A549 (cell line): ENCODE results near the gene C1QL1. TPM values are rescaled to one million over a fixed set of nuclear protein-coding genes. Genes with fewer than 3 reads are reported as not detected.
A peak's percentile ranks its signal among the peaks of the same experiment; 100 is the strongest.

ENCODE experiments used
- ATAC-seq, 2 experiments: fragments of 200-7000 bp in 1 of 2; fragments of >200 bp in 1 of 2; cut with Nextera tagmentation in 1 of 2; cut with Tn5 transposase in 1 of 2; 3 replicates each; pipeline versions ENCODE4 v1.8.0 to v1.9.1; 2018 to 2020; ENCODE audit warnings: mild to moderate bottlenecking in 1 of 2, moderate library complexity in 1 of 2
- CTCF ChIA-PET: fragments of 300-600 bp; sonication (Branson Sonifier 250); formaldehyde crosslinking; extraction: SDS; loops from one replicate; lab custom pipeline; 2021; ENCODE audit warnings: antibody characterized with exemption, inconsistent platforms; lab: Yijun Ruan, JAX
- POLR2A ChIA-PET: fragments of 350-600 bp; formaldehyde crosslinking; extraction: SDS; loops from one replicate; lab custom pipeline; 2021; ENCODE audit warnings: antibody characterized with exemption, inconsistent platforms; lab: Yijun Ruan, JAX
- DNase-seq, 2 experiments: peaks; one replicate each; pipeline versions ENCODE4 v3.0.0 to v3.0.0-alpha.2; 2011 to 2016; ENCODE audit warnings: low read depth in 1 of 2, low spot score in 1 of 2
- FAIRE-seq: peaks from 2 replicates; lab custom pipeline; 2011; peaks lifted over from hg19 to GRCh38; lab: Jason Lieb, UNC
- H3K27ac ChIP-seq, 2 experiments: fragments of >200 bp; sonication (Bioruptor Twin); formaldehyde crosslinking; 3 replicates each; pipeline ENCODE4 v1.5.1; 2016 to 2017
- H3K4me1 ChIP-seq: fragments of >200 bp; sonication (Bioruptor Twin); formaldehyde crosslinking; 3 replicates; pipeline ENCODE4 v1.6.1; 2016
- H3K4me2 ChIP-seq: fragments of >200 bp; sonication (Bioruptor Twin); formaldehyde crosslinking; 3 replicates; pipeline ENCODE4 v1.6.1; 2016
- H3K4me3 ChIP-seq: fragments of >200 bp; sonication (Bioruptor Twin); formaldehyde crosslinking; 3 replicates; pipeline ENCODE4 v1.5.1; 2016
- H3K9me3 ChIP-seq: fragments of >200 bp; sonication (Bioruptor Twin); formaldehyde crosslinking; 3 replicates; pipeline ENCODE4 v1.6.1; 2016
- EHMT2 ChIP-seq: fragments of 200-600 bp; sonication (generic); IDR thresholded peaks from 2 replicates; pipeline ENCODE4 v1.6.1; 2016; ENCODE audit warnings: antibody characterized with exemption, low read depth, mild to moderate bottlenecking, moderate library complexity
- HOXB13 ChIP-seq: fragments of 250-450 bp; sonication (Bioruptor Pico); IDR thresholded peaks from 2 replicates; pipeline ENCODE4 v1.5.0; 2020; ENCODE audit warnings: low read depth, mild to moderate bottlenecking, moderate library complexity
- JUN ChIP-seq, 2 experiments: fragments of >200 bp; sonication (Bioruptor Twin); formaldehyde crosslinking; IDR thresholded peaks; 2 replicates in 1 of 2; 3 replicates in 1 of 2; pipeline ENCODE4 v1.6.1; 2016 to 2017
- NPAS2 ChIP-seq: fragments of 250-450 bp; sonication (Bioruptor Pico); IDR thresholded peaks from 2 replicates; pipeline ENCODE4 v1.8.0; 2022; ENCODE audit warnings: mild to moderate bottlenecking, moderate library complexity, borderline replicate concordance
- POLR2A ChIP-seq: IDR thresholded peaks from 2 replicates; pipeline ENCODE4 v1.6.1; 2012; ENCODE audit warnings: mild to moderate bottlenecking, low read length
- POLR2AphosphoS2 ChIP-seq: conservative IDR thresholded peaks from 2 replicates; pipeline ENCODE4 v1.6.1; 2012; ENCODE audit warnings: low read length, improper control_type of control experiment, inconsistent platforms
- RARB ChIP-seq: fragments of 250-450 bp; sonication (Bioruptor Pico); IDR thresholded peaks from 2 replicates; pipeline ENCODE4 v1.8.0; 2021; ENCODE audit warnings: mild to moderate bottlenecking, moderate library complexity
- RNF2 ChIP-seq: fragments of 200-600 bp; sonication (generic); IDR thresholded peaks from 2 replicates; pipeline ENCODE4 v1.6.1; 2016; ENCODE audit warnings: low read depth, mild to moderate bottlenecking, antibody characterized with exemption, moderate library complexity, borderline replicate concordance
- TFCP2L1 ChIP-seq: fragments of 250-450 bp; sonication (Bioruptor Pico); IDR thresholded peaks from 2 replicates; pipeline ENCODE4 v1.5.0; 2021; ENCODE audit warnings: mild to moderate bottlenecking
- ZFP36 ChIP-seq: fragments of 450-650 bp; IDR thresholded peaks from 2 replicates; pipeline ENCODE4 v1.6.1; 2014; ENCODE audit warnings: borderline replicate concordance; ENCODE audit not compliant: partially characterized antibody
- ZNF302 ChIP-seq: fragments of 250-450 bp; sonication (Bioruptor Pico); IDR thresholded peaks from 2 replicates; pipeline ENCODE4 v1.9.0; 2021; ENCODE audit warnings: inconsistent platforms, mild to moderate bottlenecking, moderate library complexity
- WGBS: methylation state at CpG from one replicate; pipeline ENCODE4 v1.1.6; 2017; ENCODE audit errors: missing lambda C conversion rate; 5-methylcytosine and 5-hydroxymethylcytosine counted together
- polyA minus RNA-seq: library from RNA; depleted of rRNA, polyadenylated mRNA; stranded (reverse); fragments of >200 nt; gene quantifications from 2 replicates; pipeline ENCODE4 v1.2.3, GENCODE V29; 2011; rRNA and poly(A)+ RNA removed
- polyA plus RNA-seq, 4 experiments: library from polyadenylated mRNA; depleted of rRNA in 3 of 4; stranded (reverse); fragments of >200 nt; fragmentation: RNase III in 1 of 4; extraction: RNeasy Plus Mini Kit Qiagen cat#74134 plus additional on column Dnase treatment in 1 of 4; gene quantifications; 2 replicates in 3 of 4; 3 replicates in 1 of 4; pipeline ENCODE4 v1.2.3, GENCODE V29; 2011 to 2017
- TF ChIP-seq, protein P1 (sequence below): fragments of 250-450 bp; sonication (Bioruptor Pico); IDR thresholded peaks from 2 replicates; pipeline ENCODE4 v1.5.0; 2021; ENCODE audit warnings: mild to moderate bottlenecking, moderate library complexity, borderline replicate concordance
- TF ChIP-seq, protein P2 (sequence below): IDR thresholded peaks from 2 replicates; pipeline ENCODE4 v1.6.1; 2012
- TF ChIP-seq, protein P3 (sequence below): IDR thresholded peaks from 2 replicates; pipeline ENCODE4 v1.6.1; 2012; ENCODE audit warnings: low read depth, borderline replicate concordance
- TF ChIP-seq, protein P4 (sequence below): fragments of 200-600 bp; sonication (generic); IDR thresholded peaks from 2 replicates; pipeline ENCODE4 v1.6.1; 2016; ENCODE audit warnings: antibody characterized with exemption, mild to moderate bottlenecking, moderate library complexity
- TF ChIP-seq, protein P5 (sequence below): fragments of >200 bp; sonication (Bioruptor Twin); formaldehyde crosslinking; IDR thresholded peaks from 2 replicates; pipeline ENCODE4 v1.6.1; 2016
- TF ChIP-seq, protein P6 (sequence below): fragments of >200 bp; sonication (Bioruptor Twin); formaldehyde crosslinking; IDR thresholded peaks from 3 replicates; pipeline ENCODE4 v1.6.1; 2016
- TF ChIP-seq, protein P7 (sequence below): fragments of >200 bp; sonication (Bioruptor Twin); formaldehyde crosslinking; IDR thresholded peaks from 3 replicates; pipeline ENCODE4 v1.5.1; 2016
- TF ChIP-seq, protein P8 (sequence below): IDR thresholded peaks from 2 replicates; pipeline ENCODE4 v1.6.1; 2012
- TF ChIP-seq, protein P9 (sequence below): fragments of 450-650 bp; IDR thresholded peaks from 2 replicates; pipeline ENCODE4 v1.6.1; 2014; ENCODE audit warnings: antibody characterized with exemption

C1QL1 gene
- 1.9 and 2.6 TPM in 2 replicates for polyA plus RNA-seq (2011; rRNA removed)
- 17.3 and 27.1 TPM in 2 replicates for polyA plus RNA-seq (2012; cell fraction: cytosol; rRNA removed)
- polyA plus RNA-seq (2012; cell fraction: nucleus; rRNA removed): 11.6 and 18.6 TPM in 2 replicates
- polyA plus RNA-seq (2017; fragmentation: RNase III; extraction: RNeasy Plus Mini Kit Qiagen cat#74134 plus additional on column Dnase treatment): 7.4 to 9.3 TPM (median 8.5 TPM) in 3 replicates
- polyA minus RNA-seq: 2.5 TPM in 2 replicates

DNA sequence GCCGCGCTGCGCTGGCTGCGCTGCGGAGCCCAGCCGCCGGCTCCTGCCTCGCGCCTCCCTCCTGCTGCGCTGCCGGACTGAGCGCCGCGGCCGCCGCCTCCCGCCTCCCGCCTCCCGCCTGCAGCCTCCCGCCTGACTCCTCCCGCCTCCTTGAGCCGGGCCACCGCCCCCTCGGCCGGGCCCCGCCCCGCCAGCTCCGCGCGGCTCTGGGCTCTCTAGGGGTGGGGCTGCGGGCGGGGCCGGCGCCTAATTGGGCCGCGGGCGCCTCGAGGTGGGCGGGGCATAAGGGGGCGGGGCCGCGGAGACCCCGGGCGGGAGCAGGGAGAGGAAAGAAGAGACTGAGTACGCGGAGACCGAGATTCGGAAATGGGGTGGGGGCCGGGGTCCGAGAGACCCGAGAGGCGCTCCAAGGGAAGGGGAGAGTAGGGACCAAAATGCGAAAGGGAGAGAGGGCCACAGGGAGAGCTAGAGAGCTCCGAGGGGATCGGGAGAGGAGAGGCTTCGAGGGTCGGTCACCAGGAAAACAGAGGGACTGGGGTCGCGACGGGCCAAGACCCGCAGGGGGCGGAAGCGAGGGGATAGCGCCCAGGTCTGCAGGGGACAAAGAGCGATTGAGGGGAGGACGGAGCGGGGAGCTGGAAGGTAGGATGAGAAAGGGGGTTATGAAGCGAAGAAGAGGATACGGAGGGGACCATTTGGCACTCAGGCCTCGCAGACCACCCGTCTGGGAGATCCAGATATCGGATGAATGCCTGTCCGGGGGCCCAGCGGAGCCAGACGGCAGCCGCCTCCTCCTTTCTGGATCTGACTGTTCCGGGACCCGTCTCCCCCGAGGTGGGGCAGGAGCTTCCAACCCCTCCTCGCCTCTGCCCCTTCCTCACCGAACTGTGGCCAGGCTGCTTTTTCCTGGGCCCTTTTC is at the start of gene C1QL1:
C1QL1 (minus strand) TSS at position 79 of the 919 bp plus-strand sequence. CDS start 255 bp downstream, outside the sequence.
- 25% methylated on average over 42 of the region's 81 CpGs for WGBS
- ATAC-seq (peak; percentile 76 to 91), DNase-seq (peak; percentile 90 to 96), FAIRE-seq (no peak)
- POLR2A ChIA-PET: interaction anchor here (0.6 to 2.4 kb wide), 9 partner anchors 8 to 69 kb away, joined by 3 to 12 read pairs (median 3); partner anchors contain the start of gene EFTUD2
- H3K4me2 ChIP-seq: peak within 1 kb of the TSS; percentile 100
- CTCF ChIA-PET: interaction anchor here (0.5 to 5.6 kb wide), 16 partner anchors 9 to 167 kb away, joined by 3 to 42 read pairs (median 4); partner anchors contain the start of gene ACBD4
- H3K27ac ChIP-seq: peak within 1 kb of the TSS; percentile 65 to 82
- peak within 1 kb of the TSS; percentile 59 for H3K4me3 ChIP-seq
- H3K9me3 ChIP-seq: no peaks in the 10 kb centered on the region
- TF ChIP-seq RARB (CRISPR knock-in tag) (no peak), JUN (IDR thresholded peaks at IDR 0.05) (peak in 1 of 2 experiments; percentile 62; a peak in 1 of 5 replicates), TFCP2L1 (CRISPR knock-in tag) (no peak), NPAS2 (CRISPR knock-in tag) (no peak), EHMT2 (no peak), POLR2A (peak; percentile 31; the same call in 1 of the 2 replicates), ZFP36 (no peak)
- TF ChIP-seq, protein P1, sequence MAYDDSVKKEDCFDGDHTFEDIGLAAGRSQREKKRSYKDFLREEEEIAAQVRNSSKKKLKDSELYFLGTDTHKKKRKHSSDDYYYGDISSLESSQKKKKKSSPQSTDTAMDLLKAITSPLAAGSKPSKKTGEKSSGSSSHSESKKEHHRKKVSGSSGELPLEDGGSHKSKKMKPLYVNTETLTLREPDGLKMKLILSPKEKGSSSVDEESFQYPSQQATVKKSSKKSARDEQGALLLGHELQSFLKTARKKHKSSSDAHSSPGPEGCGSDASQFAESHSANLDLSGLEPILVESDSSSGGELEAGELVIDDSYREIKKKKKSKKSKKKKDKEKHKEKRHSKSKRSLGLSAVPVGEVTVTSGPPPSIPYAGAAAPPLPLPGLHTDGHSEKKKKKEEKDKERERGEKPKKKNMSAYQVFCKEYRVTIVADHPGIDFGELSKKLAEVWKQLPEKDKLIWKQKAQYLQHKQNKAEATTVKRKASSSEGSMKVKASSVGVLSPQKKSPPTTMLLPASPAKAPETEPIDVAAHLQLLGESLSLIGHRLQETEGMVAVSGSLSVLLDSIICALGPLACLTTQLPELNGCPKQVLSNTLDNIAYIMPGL (CRISPR knock-in tag): no peak
- TF ChIP-seq, protein P2, sequence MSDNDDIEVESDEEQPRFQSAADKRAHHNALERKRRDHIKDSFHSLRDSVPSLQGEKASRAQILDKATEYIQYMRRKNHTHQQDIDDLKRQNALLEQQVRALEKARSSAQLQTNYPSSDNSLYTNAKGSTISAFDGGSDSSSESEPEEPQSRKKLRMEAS: peak; percentile 83
- TF ChIP-seq, protein P3, sequence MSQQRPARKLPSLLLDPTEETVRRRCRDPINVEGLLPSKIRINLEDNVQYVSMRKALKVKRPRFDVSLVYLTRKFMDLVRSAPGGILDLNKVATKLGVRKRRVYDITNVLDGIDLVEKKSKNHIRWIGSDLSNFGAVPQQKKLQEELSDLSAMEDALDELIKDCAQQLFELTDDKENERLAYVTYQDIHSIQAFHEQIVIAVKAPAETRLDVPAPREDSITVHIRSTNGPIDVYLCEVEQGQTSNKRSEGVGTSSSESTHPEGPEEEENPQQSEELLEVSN: peak; percentile 96
- TF ChIP-seq, protein P4, sequence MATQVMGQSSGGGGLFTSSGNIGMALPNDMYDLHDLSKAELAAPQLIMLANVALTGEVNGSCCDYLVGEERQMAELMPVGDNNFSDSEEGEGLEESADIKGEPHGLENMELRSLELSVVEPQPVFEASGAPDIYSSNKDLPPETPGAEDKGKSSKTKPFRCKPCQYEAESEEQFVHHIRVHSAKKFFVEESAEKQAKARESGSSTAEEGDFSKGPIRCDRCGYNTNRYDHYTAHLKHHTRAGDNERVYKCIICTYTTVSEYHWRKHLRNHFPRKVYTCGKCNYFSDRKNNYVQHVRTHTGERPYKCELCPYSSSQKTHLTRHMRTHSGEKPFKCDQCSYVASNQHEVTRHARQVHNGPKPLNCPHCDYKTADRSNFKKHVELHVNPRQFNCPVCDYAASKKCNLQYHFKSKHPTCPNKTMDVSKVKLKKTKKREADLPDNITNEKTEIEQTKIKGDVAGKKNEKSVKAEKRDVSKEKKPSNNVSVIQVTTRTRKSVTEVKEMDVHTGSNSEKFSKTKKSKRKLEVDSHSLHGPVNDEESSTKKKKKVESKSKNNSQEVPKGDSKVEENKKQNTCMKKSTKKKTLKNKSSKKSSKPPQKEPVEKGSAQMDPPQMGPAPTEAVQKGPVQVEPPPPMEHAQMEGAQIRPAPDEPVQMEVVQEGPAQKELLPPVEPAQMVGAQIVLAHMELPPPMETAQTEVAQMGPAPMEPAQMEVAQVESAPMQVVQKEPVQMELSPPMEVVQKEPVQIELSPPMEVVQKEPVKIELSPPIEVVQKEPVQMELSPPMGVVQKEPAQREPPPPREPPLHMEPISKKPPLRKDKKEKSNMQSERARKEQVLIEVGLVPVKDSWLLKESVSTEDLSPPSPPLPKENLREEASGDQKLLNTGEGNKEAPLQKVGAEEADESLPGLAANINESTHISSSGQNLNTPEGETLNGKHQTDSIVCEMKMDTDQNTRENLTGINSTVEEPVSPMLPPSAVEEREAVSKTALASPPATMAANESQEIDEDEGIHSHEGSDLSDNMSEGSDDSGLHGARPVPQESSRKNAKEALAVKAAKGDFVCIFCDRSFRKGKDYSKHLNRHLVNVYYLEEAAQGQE: no peak
- H3K4me1 ChIP-seq: peaks cover 35% of the 10 kb centered on the region

DNA sequence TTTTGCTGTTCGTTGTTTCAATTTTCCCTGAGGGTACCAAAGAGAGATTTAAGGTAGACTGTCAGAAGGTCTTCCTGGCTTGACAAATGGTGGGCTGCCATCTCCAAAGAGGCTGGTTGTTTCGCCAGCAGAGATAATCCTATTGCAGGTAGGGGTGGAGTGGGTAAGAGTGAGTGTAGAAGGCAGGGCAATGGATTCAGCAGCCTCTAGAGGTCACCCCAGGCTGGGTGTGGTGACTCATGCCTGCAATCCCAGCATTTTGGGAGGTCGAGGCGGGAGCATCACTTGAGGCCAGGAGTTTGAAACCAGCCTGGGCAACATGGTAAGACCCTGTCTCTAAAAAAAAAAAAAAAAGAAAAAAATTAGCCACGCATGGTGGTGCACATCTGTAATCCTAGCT is 48.7 kb upstream of the C1QL1 start:
- H3K4me3 ChIP-seq: no peak overlapping the region
- POLR2A ChIA-PET: no interaction called here
- FAIRE-seq (no peak), DNase-seq (peak; percentile 43 to 50), ATAC-seq (peak in 1 of 2 experiments; percentile 37; a peak in 3 of 6 replicates)
- CTCF ChIA-PET: interaction anchor here (0.6 to 66.5 kb wide), 10 partner anchors 9 to 159 kb away, joined by 3 to 1853 read pairs (median 5); partner anchors contain the start of genes ACBD4 and GFAP
- H3K4me1 ChIP-seq: peaks cover 24% of the 10 kb centered on the region
- no peak overlapping the region for H3K4me2 ChIP-seq
- no peak overlapping the region for H3K27ac ChIP-seq
- WGBS: 65% methylated on average over 5 of the region's 5 CpGs
- no peaks in the 10 kb centered on the region for H3K9me3 ChIP-seq
- TF ChIP-seq, protein P5, sequence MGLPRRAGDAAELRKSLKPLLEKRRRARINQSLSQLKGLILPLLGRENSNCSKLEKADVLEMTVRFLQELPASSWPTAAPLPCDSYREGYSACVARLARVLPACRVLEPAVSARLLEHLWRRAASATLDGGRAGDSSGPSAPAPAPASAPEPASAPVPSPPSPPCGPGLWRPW: no peak
- TF ChIP-seq, protein P6, sequence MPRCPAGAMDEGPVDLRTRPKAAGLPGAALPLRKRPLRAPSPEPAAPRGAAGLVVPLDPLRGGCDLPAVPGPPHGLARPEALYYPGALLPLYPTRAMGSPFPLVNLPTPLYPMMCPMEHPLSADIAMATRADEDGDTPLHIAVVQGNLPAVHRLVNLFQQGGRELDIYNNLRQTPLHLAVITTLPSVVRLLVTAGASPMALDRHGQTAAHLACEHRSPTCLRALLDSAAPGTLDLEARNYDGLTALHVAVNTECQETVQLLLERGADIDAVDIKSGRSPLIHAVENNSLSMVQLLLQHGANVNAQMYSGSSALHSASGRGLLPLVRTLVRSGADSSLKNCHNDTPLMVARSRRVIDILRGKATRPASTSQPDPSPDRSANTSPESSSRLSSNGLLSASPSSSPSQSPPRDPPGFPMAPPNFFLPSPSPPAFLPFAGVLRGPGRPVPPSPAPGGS: no peak
- TF ChIP-seq, protein P7, sequence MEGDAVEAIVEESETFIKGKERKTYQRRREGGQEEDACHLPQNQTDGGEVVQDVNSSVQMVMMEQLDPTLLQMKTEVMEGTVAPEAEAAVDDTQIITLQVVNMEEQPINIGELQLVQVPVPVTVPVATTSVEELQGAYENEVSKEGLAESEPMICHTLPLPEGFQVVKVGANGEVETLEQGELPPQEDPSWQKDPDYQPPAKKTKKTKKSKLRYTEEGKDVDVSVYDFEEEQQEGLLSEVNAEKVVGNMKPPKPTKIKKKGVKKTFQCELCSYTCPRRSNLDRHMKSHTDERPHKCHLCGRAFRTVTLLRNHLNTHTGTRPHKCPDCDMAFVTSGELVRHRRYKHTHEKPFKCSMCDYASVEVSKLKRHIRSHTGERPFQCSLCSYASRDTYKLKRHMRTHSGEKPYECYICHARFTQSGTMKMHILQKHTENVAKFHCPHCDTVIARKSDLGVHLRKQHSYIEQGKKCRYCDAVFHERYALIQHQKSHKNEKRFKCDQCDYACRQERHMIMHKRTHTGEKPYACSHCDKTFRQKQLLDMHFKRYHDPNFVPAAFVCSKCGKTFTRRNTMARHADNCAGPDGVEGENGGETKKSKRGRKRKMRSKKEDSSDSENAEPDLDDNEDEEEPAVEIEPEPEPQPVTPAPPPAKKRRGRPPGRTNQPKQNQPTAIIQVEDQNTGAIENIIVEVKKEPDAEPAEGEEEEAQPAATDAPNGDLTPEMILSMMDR: peak; percentile 28; the same call in 2 of the 3 replicates
- TF ChIP-seq, protein P8, sequence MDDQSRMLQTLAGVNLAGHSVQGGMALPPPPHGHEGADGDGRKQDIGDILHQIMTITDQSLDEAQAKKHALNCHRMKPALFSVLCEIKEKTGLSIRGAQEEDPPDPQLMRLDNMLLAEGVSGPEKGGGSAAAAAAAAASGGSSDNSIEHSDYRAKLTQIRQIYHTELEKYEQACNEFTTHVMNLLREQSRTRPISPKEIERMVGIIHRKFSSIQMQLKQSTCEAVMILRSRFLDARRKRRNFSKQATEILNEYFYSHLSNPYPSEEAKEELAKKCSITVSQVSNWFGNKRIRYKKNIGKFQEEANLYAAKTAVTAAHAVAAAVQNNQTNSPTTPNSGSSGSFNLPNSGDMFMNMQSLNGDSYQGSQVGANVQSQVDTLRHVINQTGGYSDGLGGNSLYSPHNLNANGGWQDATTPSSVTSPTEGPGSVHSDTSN: no peak
- TF ChIP-seq ZNF302 (CRISPR knock-in tag): no peak
- no peak for TF ChIP-seq POLR2AphosphoS2
- TF ChIP-seq HOXB13 (CRISPR knock-in tag): no peak
- TF ChIP-seq, protein P9, sequence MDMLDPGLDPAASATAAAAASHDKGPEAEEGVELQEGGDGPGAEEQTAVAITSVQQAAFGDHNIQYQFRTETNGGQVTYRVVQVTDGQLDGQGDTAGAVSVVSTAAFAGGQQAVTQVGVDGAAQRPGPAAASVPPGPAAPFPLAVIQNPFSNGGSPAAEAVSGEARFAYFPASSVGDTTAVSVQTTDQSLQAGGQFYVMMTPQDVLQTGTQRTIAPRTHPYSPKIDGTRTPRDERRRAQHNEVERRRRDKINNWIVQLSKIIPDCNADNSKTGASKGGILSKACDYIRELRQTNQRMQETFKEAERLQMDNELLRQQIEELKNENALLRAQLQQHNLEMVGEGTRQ: no peak
- no peak for TF ChIP-seq RNF2
